ENCODE data around the gene DDX25. TPM values are rescaled to one million over a fixed set of nuclear protein-coding genes. Genes with fewer than 3 reads are reported as not detected.

The DDX25 gene
- total RNA-seq, 4 donors from 2014 or later = 0.40 TPM; not detected in 3

GRCh38 chr11:125929445-125930075 lies 25.3 kb downstream of the DDX25 start:
- TF ChIP-seq, protein P1, sequence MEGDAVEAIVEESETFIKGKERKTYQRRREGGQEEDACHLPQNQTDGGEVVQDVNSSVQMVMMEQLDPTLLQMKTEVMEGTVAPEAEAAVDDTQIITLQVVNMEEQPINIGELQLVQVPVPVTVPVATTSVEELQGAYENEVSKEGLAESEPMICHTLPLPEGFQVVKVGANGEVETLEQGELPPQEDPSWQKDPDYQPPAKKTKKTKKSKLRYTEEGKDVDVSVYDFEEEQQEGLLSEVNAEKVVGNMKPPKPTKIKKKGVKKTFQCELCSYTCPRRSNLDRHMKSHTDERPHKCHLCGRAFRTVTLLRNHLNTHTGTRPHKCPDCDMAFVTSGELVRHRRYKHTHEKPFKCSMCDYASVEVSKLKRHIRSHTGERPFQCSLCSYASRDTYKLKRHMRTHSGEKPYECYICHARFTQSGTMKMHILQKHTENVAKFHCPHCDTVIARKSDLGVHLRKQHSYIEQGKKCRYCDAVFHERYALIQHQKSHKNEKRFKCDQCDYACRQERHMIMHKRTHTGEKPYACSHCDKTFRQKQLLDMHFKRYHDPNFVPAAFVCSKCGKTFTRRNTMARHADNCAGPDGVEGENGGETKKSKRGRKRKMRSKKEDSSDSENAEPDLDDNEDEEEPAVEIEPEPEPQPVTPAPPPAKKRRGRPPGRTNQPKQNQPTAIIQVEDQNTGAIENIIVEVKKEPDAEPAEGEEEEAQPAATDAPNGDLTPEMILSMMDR (IDR thresholded peaks at IDR 0.05) = no peak
- TF ChIP-seq POLR2A (IDR thresholded peaks at IDR 0.05) = no peak
- H3K36me3 ChIP-seq = no peaks in the 10 kb centered on the region
- DNase-seq = no peak

GRCh38 chr11:125930076-125930450 lies 25.8 kb downstream of the DDX25 start:
- Histone ChIP-seq H3K27ac (no peak overlapping the region), H3K4me3 (no peak overlapping the region), H3K27me3 (no peaks in the 10 kb centered on the region), H3K36me3 (no peaks in the 10 kb centered on the region), H3K9me3 (no peaks in the 10 kb centered on the region), H3K4me1 (peaks cover 0 to 10% (median 0%) of the 10 kb centered on the region in 4 donors)
- TF ChIP-seq, protein P1 (IDR thresholded peaks at IDR 0.05) = no peak
- no peak for TF ChIP-seq POLR2A (IDR thresholded peaks at IDR 0.05)
- DNase-seq = no peak

More at GRCh38 chr11:125929445-125930075, 25.3 kb downstream of the DDX25 start:
- no peak overlapping the region for H3K4me3 ChIP-seq
- H3K4me1 ChIP-seq = peaks cover 0 to 15% (median 0%) of the 10 kb centered on the region in 4 donors
- no peaks in the 10 kb centered on the region for H3K9me3 ChIP-seq
- no peak overlapping the region for H3K27ac ChIP-seq
- no peaks in the 10 kb centered on the region for H3K27me3 ChIP-seq

DNA sequence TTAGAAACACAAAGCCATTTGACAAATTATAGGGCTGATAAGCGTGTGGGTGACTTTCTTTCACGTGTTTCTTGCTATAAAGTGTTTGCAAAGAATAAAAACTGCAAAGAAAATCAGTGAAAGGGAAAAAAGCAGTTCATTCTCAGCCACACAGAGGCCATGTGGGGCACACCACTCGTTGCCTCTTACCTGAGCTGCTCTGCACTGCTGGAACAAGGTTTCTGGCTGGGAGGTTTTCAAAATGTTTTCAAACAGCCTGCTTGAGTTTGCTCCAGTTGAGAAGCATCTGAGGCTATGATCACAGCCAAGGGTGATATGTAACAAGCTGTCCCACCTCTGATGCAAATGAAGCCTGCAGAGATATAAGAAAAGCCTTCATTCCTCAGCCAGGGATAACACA lies 26.8 kb downstream of the DDX25 start:
- Histone ChIP-seq H3K27me3 (no peaks in the 10 kb centered on the region), H3K4me1 (peaks cover 0 to under 1% (median 0%) of the 10 kb centered on the region in 4 donors), H3K36me3 (no peaks in the 10 kb centered on the region), H3K4me3 (no peak overlapping the region), H3K9me3 (no peaks in the 10 kb centered on the region), H3K27ac (no peak overlapping the region)
- DNase-seq = no peak
- TF ChIP-seq, protein P1 (IDR thresholded peaks at IDR 0.05) = no peak
- TF ChIP-seq POLR2A (IDR thresholded peaks at IDR 0.05) = no peak

- no peak for DNase-seq
- Histone ChIP-seq H3K36me3 (no peaks in the 10 kb centered on the region), H3K9me3 (no peaks in the 10 kb centered on the region), H3K27me3 (no peaks in the 10 kb centered on the region), H3K4me3 (no peak overlapping the region), H3K27ac (no peak overlapping the region), H3K4me1 (no peaks in the 10 kb centered on the region)
- TF ChIP-seq POLR2A (IDR thresholded peaks at IDR 0.05) = no peak
- TF ChIP-seq, protein P1 (IDR thresholded peaks at IDR 0.05) = no peak
Observed at GRCh38 chr11:125931668-125932067, 27.4 kb downstream of the DDX25 start.

DNA sequence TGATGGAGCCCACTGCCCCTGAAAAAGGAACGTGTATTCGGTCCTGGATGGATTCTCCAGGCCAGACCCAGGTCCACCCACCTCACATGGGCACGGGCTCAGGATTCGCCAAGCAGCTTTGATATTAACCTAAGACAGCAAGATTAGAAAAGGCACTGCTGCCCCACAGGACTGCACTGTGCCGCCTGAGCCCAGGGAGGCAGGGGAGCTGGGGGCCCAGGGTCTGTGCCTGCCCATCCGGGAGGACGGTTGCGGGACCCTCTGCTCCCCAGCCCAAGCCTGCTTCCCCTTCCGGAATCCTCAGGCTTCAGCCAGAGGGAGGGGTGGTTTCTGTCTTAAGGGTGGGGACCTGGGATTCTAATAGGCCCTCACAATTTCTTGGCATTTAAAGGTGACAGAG lies 28.0 kb downstream of the DDX25 start:
- no peaks in the 10 kb centered on the region for H3K36me3 ChIP-seq
- H3K9me3 ChIP-seq = no peaks in the 10 kb centered on the region
- no peak overlapping the region for H3K4me3 ChIP-seq
- no peak for TF ChIP-seq POLR2A (IDR thresholded peaks at IDR 0.05)
- TF ChIP-seq, protein P1 (IDR thresholded peaks at IDR 0.05) = no peak
- DNase-seq = no peak
- H3K27ac ChIP-seq = no peak overlapping the region
- no peaks in the 10 kb centered on the region for H3K4me1 ChIP-seq
- no peaks in the 10 kb centered on the region for H3K27me3 ChIP-seq
